OCI-LY3 (cell line): ENCODE results near the gene ARSA.
"Not testable (repeated sequence)": the region's sequence is repeated elsewhere in the genome, so short reads cannot be mapped to it uniquely, and the experiment has no call there.

Source experiments
- H2AFZ ChIP-seq: fragments of 200-600, 300-600 bp; shearing (Covaris generic); 2 replicates; pipeline ENCODE4 v1.6.0; 2014; ENCODE audit warnings: antibody characterized with exemption, low read depth, low read length
- H3K27ac ChIP-seq: fragments of 200-600, 300-600 bp; sonication (generic); 2 replicates; pipeline ENCODE4 v1.5.1; 2014; ENCODE audit warnings: mild to moderate bottlenecking, low read length, moderate library complexity, mixed read lengths
- H3K27me3 ChIP-seq: fragments of 200-600, 300-600 bp; sonication (generic); 2 replicates; pipeline ENCODE4 v1.6.1; 2014; ENCODE audit warnings: low read depth, low read length, mixed read lengths
- H3K36me3 ChIP-seq: fragments of 200-600, 300-600 bp; sonication (generic); replicated peaks from 2 replicates; pipeline ENCODE3; 2014; ENCODE audit warnings: low read depth, low read length, mixed read lengths
- H3K4me1 ChIP-seq: fragments of 300-600, 200-600 bp; sonication (generic); 2 replicates; pipeline ENCODE4 v1.6.1; 2014; ENCODE audit warnings: low read length, mixed read lengths
- H3K4me2 ChIP-seq: fragments of 200-600, 300-600 bp; sonication (generic); 2 replicates; pipeline ENCODE4 v1.6.1; 2014; ENCODE audit warnings: low read length, mixed read lengths
- H3K4me3 ChIP-seq: fragments of 300-600, 200-600 bp; sonication (generic); 2 replicates; pipeline ENCODE4 v1.5.1; 2014; ENCODE audit warnings: antibody characterized with exemption, mild to moderate bottlenecking, low read length, moderate library complexity
- H3K79me2 ChIP-seq: fragments of 300-600, 200-600 bp; shearing (Covaris generic); 2 replicates; pipeline ENCODE4 v1.6.1; 2014; ENCODE audit warnings: mild to moderate bottlenecking, low read length, mixed read lengths
- H3K9ac ChIP-seq: fragments of 300-600, 200-600 bp; shearing (Covaris generic); 2 replicates; pipeline ENCODE4 v1.6.0; 2014; ENCODE audit warnings: mild to moderate bottlenecking, low read length, moderate library complexity
- H3K9me3 ChIP-seq: fragments of 200-600, 300-600 bp; shearing (Covaris generic); 2 replicates; pipeline ENCODE4 v1.6.1; 2014; ENCODE audit warnings: low read length, mixed read lengths; ENCODE audit not compliant: insufficient read depth
- H4K20me1 ChIP-seq: fragments of 200-600, 300-600 bp; sonication (generic); 2 replicates; pipeline ENCODE4 v1.6.1; 2016; ENCODE audit warnings: low read length, mixed read lengths; ENCODE audit not compliant: insufficient read depth
- EZH2phosphoT487 ChIP-seq: fragments of 200-600 bp; shearing (Covaris generic); IDR thresholded peaks from 2 replicates; pipeline ENCODE4 v1.6.1; 2018; ENCODE audit warnings: antibody characterized with exemption, mixed run types, low read depth
- TF ChIP-seq, protein P1 (sequence below): fragments of 200-600, 300-600 bp; sonication (generic); IDR thresholded peaks from 2 replicates; pipeline ENCODE4 v1.5.1; 2014; ENCODE audit warnings: antibody characterized with exemption, low read length, low read depth

Gene ARSA

DNA sequence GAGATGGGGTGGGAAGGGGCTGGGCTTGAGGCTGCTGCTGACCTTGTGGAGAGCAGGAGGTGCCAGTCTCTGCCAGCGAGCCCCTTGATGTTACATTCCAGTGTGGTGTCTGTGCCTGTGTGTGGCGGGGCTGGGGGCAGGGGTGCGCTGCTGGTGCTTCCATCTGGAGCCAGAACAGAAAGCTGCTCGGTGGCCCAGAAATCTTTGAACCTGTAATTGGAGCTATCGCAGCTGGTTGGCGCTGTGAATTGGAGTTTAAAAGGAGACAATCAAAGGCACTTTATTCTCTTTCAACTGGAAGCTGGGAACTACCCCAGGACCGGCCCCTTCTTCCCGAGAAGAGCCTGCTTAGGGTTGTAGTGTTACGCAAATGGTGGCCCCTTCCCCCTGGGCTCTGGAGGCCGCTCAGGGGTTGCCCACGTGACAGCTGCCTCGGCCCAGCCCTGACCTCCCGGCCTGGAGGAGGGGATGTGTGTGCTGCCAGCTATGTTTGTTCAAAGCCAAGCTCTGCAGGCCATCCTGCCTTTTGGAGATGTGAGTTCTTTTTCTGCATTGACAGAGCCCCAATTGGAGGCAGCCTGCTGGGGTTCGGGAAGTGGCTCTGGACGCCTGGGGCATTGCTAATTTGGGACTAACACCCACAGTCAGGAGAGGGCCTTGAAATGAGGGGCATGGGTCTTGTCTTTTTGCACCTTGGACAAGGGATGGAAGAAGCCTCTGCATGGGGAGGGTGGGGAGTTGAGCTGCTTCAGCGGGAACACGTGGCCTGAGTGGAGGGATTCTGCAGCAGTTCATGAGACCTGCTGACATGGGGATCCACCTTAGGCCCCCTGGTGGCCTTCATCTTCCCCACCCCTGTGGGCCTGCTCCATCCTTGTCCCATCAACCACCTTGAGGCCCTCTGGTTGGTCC lies 14.0 kb upstream of the ARSA start:
- no peaks in the 10 kb centered on the region for H3K36me3 ChIP-seq
- no peaks in the 10 kb centered on the region for H3K9me3 ChIP-seq
- no peak overlapping the region for H3K4me3 ChIP-seq
- H2AFZ ChIP-seq: no peak overlapping the region
- no peak overlapping the region for H3K9ac ChIP-seq
- TF ChIP-seq EZH2phosphoT487: no peak
- TF ChIP-seq, protein P1, sequence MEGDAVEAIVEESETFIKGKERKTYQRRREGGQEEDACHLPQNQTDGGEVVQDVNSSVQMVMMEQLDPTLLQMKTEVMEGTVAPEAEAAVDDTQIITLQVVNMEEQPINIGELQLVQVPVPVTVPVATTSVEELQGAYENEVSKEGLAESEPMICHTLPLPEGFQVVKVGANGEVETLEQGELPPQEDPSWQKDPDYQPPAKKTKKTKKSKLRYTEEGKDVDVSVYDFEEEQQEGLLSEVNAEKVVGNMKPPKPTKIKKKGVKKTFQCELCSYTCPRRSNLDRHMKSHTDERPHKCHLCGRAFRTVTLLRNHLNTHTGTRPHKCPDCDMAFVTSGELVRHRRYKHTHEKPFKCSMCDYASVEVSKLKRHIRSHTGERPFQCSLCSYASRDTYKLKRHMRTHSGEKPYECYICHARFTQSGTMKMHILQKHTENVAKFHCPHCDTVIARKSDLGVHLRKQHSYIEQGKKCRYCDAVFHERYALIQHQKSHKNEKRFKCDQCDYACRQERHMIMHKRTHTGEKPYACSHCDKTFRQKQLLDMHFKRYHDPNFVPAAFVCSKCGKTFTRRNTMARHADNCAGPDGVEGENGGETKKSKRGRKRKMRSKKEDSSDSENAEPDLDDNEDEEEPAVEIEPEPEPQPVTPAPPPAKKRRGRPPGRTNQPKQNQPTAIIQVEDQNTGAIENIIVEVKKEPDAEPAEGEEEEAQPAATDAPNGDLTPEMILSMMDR: no peak
- no peaks in the 10 kb centered on the region for H4K20me1 ChIP-seq
- H3K27ac ChIP-seq: no peak overlapping the region
- no peaks in the 10 kb centered on the region for H3K4me1 ChIP-seq
- H3K4me2 ChIP-seq: no peak overlapping the region
- H3K79me2 ChIP-seq: no peaks in the 10 kb centered on the region
- peaks cover 22% of the 10 kb centered on the region for H3K27me3 ChIP-seq

DNA sequence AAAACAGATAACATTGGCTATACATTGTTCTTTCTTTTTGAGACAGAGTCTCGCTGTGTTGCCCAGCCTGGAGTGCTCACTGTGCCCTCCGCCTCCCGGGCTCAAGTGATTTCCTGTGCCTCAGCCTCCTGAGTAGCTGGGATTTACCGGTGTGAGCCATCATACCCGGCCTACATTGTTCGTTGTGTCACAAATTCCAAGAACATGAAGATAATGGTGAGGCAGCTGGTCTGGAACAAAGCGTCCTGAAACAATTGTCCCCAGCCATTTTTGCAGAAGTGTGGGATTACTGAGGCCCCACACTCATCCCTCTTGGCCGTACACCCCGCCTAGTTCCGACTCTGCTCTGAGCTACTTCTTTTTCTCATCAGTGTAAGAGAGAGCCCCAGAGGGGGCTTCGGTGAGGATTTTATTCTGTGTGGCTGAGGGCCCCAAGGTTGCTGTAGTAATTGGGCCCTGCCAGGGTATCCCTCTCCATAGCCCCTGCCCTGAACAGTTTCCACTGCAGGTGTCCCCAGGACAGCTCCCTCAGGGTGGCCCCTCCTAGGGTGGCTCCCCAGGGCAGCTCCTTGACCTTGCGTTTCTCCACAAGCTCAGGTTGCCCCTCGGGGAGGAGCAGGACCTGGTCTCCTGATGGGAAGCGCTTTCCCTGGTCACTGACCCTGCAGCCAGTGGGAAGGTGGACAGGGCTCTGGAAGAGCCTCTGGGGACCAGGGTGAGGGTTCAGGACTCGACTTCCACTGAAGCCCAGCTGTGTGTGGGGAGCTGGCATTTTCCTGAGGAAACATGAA lies 13.1 kb upstream of the ARSA start:
- peaks cover 22% of the 10 kb centered on the region for H3K27me3 ChIP-seq
- TF ChIP-seq EZH2phosphoT487: no peak
- TF ChIP-seq, protein P1: no peak
- H4K20me1 ChIP-seq: no peaks in the 10 kb centered on the region
- no peak overlapping the region for H3K27ac ChIP-seq
- H2AFZ ChIP-seq: no peak overlapping the region
- H3K4me1 ChIP-seq: no peaks in the 10 kb centered on the region
- H3K79me2 ChIP-seq: no peaks in the 10 kb centered on the region
- H3K4me3 ChIP-seq: no peak overlapping the region
- no peak overlapping the region for H3K4me2 ChIP-seq
- H3K36me3 ChIP-seq: no peaks in the 10 kb centered on the region
- H3K9ac ChIP-seq: no peak overlapping the region
- no peaks in the 10 kb centered on the region for H3K9me3 ChIP-seq

DNA sequence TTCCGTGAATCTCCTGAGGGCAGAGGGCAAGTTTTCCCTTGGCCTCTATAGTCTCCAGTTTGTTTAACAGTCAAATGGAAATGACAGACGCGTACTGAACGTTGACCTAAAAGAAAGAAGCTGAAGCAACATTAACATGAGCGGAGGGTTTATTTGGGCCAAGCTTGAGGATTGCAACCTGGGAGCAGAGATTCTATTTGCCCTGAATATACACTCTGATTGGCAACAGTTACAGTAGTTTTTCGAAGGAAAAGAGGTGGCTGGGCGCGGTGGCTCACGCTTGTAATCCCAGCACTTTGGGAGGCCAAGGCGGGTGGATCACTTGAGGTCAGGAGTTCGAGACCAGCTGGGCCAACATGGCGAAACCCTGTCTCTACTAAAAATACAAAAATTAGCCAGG lies 12.3 kb upstream of the ARSA start:
- not testable (repeated sequence) for H2AFZ ChIP-seq, H3K4me3 ChIP-seq, H3K4me2 ChIP-seq, H3K9ac ChIP-seq, H3K27ac ChIP-seq, H4K20me1 ChIP-seq, H3K36me3 ChIP-seq, H3K9me3 ChIP-seq, H3K4me1 ChIP-seq, H3K79me2 ChIP-seq
- H3K27me3 ChIP-seq: peaks cover 16% of the 10 kb centered on the region

DNA sequence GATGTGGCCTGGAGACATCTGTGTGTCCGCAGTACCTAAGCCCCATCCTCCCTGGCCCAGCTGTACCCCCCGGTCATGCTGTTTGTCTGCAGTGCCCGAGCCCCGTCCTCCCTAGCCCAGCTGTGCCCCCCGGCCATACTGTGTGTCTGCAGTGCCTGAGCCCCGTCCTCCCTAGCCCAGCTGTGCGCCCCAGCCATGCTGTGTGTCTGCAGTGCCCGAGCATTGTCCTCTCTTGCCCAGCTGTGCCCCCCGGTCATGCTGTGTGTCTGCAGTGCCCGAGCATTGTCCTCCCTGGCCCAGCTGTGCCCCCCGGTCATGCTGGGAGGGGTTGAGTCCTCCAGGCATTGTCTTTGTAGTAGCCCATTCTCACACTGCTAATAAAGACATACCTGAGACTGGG lies 7.6 kb upstream of the ARSA start:
- Histone ChIP-seq H3K27ac (no peak overlapping the region), H3K4me1 (no peaks in the 10 kb centered on the region), H3K27me3 (no peaks in the 10 kb centered on the region), H3K36me3 (no peaks in the 10 kb centered on the region), H4K20me1 (no peaks in the 10 kb centered on the region), H2AFZ (no peak overlapping the region), H3K4me3 (no peak overlapping the region), H3K9ac (no peak overlapping the region), H3K9me3 (no peaks in the 10 kb centered on the region), H3K4me2 (no peak overlapping the region), H3K79me2 (no peaks in the 10 kb centered on the region)
- TF ChIP-seq EZH2phosphoT487: no peak
- TF ChIP-seq, protein P1: no peak
